GM12864 (cell line): ENCODE data around the gene EXOSC10.
"Not testable (repeated sequence)": the region's sequence is repeated elsewhere in the genome, so short reads cannot be mapped to it uniquely, and the experiment has no call there.

Experiments used
- DNase-seq: peaks from one replicate; pipeline ENCODE4 v3.0.0-alpha.2; 2011; ENCODE audit warnings: low read depth
- H3K4me3 ChIP-seq: 2 replicates; pipeline ENCODE4 v1.5.1; 2011; ENCODE audit warnings: mild to moderate bottlenecking, low read depth, low read length, control low read depth
- TF ChIP-seq, protein P1 (sequence below): IDR thresholded peaks from 2 replicates; pipeline ENCODE4 v1.5.1; 2011; ENCODE audit warnings: low read depth, mild to moderate bottlenecking, moderate library complexity, low read length, control low read depth, inconsistent platforms; ENCODE audit errors: missing control alignments

EXOSC10 gene

DNA sequence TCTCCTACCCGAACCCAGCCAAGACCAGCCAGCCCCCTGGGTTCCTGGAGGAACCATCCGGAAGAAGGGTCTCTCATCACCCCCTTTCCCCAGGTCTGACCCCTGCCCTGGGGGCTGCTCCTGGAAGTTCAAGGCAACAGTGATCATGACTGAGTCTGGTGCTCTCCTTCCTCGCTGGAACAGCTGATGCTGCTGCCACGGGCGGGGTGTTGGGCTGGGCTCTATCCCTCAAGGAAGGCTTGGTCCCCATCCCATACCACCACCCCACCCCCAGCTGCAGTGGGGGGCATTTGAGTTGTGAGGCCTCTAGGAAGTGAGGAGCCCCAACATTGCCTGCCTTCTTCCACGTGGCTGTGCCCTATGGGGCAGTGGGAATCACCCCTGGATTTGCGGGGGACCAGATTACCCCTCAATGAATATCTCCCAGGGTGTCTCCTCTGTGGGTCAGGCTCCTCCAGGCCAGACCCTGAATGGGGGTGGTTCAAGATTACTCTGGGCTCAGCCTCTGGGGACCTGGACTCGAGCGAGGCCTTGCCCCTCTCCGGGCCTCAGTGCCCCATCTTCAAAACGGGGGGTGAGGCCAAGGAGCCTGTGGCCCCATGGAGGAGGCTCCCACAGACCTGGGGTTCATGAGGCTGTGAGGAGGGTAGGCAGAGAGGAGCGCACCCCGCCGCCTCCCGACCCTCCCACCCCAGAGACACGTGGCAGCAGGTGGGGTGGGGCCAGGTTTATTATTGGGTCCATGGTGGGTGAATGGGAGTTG, 55.4 kb downstream of the EXOSC10 start:
- TF ChIP-seq, protein P1, sequence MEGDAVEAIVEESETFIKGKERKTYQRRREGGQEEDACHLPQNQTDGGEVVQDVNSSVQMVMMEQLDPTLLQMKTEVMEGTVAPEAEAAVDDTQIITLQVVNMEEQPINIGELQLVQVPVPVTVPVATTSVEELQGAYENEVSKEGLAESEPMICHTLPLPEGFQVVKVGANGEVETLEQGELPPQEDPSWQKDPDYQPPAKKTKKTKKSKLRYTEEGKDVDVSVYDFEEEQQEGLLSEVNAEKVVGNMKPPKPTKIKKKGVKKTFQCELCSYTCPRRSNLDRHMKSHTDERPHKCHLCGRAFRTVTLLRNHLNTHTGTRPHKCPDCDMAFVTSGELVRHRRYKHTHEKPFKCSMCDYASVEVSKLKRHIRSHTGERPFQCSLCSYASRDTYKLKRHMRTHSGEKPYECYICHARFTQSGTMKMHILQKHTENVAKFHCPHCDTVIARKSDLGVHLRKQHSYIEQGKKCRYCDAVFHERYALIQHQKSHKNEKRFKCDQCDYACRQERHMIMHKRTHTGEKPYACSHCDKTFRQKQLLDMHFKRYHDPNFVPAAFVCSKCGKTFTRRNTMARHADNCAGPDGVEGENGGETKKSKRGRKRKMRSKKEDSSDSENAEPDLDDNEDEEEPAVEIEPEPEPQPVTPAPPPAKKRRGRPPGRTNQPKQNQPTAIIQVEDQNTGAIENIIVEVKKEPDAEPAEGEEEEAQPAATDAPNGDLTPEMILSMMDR: no peak
- no peak for DNase-seq
- H3K4me3 ChIP-seq: no peak overlapping the region

DNA sequence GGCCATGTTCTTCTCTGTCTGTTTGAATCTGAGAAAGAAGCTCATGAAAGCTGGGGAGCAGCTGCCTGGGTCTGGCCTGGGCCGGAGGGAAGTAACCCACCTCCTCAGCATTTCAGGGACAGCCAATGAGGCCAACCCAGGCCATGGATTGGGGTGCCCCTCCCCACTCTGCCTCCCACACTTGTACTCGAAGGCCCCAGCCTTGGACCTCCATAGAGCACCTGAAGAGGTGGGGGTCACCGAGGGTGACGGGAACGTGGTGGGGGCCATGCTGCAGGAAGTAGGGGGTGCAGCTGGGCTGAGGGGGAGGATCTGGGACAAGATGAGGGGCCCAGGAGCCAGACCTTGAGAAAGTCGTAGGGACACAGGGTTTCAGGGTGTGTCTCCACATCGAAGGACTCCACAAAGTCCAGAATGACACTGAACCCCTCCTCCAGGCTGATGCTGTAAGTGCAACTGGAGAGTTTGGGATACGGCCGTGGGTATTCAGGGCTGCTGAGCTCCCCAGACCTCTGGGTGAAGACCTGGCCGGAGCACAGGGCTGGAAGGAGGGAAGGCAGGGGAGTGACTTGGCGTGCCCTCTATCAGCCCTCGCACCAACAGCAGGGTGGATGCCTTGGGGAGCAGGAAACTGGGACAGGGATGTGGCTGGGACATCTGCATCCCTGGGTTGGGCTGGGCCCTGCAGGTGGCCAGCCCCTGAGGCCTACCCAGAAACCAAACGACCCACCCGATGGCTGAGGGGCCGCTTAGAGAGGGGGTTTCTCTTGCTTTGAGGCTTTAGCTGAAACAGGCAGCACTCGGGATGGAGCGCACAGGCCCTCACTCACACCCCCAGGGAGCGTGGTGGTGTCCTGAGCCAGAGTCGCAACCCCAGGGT, 56.4 kb downstream of the EXOSC10 start:
- TF ChIP-seq, protein P1: no peak
- H3K4me3 ChIP-seq: no peak overlapping the region
- DNase-seq: no peak

DNA sequence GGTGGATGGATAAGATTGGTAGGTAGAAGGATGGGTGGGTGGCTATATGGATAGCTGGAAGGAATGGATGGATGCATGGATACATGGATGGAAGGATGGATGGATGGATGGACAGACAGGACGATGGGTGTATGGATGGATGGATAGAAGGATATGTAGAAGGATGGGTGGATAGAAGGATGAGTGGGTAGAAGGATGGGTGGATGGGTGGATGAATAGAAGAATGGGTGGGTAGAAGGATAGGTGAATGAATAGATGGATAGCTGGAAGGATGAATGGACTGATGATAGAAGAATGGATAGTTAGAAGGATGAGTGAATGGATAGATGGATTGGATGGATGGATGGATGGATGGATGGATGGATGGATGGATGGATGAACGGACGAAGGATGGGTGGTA, 57.6 kb downstream of the EXOSC10 start:
- TF ChIP-seq, protein P1: no peak
- no peak overlapping the region for H3K4me3 ChIP-seq
- no peak for DNase-seq

DNA sequence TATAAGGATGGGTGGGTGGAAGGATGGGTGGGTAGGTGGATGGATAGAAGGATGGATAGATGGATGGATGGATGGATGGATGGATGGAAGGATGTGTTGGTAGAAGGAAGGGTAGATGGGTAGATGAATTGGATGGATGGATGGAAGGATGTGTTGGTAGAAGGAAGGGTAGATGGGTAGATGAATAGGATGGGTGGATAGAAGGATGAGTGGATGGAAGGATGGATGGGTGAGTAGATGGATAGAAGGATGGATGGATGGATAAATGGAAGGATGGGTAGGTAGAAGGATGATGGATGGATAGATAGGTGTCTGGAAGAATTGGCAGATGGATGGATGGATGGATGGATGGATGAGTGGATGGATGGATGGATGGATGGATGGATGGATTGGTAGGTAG, 58.6 kb downstream of the EXOSC10 start:
- TF ChIP-seq, protein P1: no peak
- H3K4me3 ChIP-seq: no peak overlapping the region
- DNase-seq: no peak

DNA sequence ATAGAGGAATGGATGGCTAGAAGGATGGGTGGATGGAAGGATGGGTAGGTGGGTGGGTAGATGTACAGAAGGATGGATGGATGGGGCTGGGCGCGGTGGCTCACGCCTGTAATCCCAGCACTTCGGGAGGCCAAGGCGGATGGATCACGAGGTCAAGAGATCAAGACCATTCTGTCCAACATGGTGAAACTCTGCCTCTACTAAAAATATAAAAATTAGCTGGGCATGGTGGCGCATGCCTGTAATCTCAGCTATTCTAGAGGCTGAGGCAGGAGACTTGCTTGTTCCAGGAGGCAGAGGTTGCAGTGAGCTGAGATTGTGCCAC, 59.6 kb downstream of the EXOSC10 start:
- DNase-seq, H3K4me3 ChIP-seq: not testable (repeated sequence)

DNA sequence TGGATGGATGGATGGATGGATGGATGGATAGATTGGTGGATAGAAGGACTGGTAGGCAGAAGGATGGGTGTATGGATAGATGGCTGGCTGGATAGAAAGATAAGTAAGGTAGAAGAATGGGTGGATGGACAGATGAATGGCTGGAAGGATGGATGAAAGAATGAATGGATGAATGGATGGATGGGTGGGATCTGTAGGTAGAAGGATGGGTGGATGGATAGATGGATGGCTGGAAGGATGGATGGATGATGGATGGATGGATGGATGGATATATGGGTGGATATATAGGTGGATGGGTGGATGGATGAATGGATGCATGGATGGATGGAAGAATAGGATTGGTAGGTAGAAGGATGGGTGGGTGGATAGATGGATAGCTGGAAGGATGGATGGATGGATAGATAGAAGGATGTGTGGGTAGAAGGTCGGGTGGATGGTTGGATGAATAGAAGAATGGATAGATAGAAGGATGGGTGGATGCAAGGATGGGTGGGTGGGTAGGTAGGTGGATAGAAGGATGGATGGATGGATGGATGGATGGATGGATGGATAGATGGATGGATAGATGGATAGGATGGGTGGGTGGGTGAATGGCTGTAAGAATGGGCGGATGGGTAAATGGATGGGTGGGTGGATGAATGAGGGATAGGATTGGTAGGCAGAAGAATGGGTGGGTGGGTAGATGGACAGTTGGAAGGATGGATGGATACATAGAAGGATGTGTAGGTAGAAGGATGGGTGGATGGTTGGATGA, 60.1 kb downstream of the EXOSC10 start:
- TF ChIP-seq, protein P1: no peak
- no peak overlapping the region for H3K4me3 ChIP-seq
- no peak for DNase-seq

DNA sequence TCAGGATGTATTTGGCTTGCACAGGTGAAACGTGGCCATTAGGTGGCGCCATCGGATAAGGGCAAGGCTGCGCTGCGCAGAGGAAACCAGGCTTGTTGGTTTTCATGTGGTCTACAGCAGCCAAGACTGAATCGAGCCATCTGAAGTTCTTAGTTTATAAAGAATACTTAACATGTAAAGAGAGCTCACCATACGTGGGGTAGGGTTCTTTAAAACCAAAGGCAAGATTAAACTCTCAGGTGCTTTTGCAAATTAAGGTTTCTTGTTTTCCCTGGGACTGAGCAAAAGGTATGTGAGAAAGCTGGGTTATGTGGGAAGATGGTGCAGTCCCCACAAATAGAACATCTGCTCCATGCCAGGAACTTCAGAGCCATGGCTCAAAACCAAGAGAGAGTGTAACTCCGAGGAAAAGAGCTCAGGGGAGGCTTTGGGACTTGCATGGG, 61.9 kb downstream of the EXOSC10 start:
- no peak overlapping the region for H3K4me3 ChIP-seq
- peak; percentile 64 for DNase-seq
- TF ChIP-seq, protein P1: peak; percentile 95

DNA sequence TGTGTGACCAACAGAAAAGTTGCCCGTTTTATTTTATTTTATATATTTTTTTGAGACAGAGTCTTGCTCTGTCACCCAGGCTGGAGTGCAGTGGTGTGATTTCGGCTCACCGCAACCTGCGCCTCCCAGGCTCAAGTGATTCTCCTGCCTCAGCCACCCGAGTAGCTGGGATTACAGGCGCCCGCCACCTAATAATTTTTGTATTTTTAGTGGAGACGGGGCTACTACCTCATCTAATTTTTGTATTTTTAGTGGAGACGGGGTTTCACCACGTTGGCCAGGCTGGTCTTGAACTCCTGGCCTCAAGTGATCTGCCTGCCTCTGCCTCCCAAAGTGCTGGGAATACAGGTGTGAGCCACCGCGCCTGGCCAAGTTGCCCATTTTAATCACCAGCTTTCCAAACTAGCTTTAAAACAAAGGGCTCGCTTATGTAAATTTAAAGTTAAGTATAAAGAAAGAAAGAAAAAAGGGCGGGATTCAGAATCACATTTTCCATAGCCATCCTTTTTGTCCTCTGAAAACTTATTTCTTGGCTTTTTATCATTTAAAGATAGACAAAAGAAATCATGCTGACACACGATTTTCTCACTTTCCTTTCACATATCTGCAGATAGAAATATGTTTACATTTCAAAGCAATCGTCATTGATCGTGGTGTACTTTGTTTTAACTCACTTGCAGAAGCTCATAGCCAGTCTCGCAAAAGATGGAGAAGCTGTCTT, 62.5 kb downstream of the EXOSC10 start:
- not testable (repeated sequence) for DNase-seq

More for the DNA sequence above, 62.5 kb downstream of the EXOSC10 start:
- H3K4me3 ChIP-seq: not testable (repeated sequence)
